B cell (primary cell): Measurements from ENCODE around the gene HAPLN1. TPM values are rescaled to one million over a fixed set of nuclear protein-coding genes. Genes with fewer than 3 reads are reported as not detected.

Source experiments
- ATAC-seq: fragments of 200-7000 bp; cut with Tn5 transposase; one replicate; pipeline ENCODE4 v1.10.0; 2021; ENCODE audit warnings: low read depth, mild to moderate bottlenecking, moderate number of reproducible peaks, moderate library complexity
- CTCF ChIA-PET: fragments of 350-600 bp; sonication (Branson Sonifier 250); formaldehyde crosslinking; loops from one replicate; lab custom pipeline; 2021; ENCODE audit warnings: antibody characterized with exemption, inconsistent platforms; lab: Charles Lee
- POLR2A ChIA-PET: fragments of 350-600 bp; sonication (Branson Sonifier 250); formaldehyde crosslinking; loops from one replicate; lab custom pipeline; 2021; ENCODE audit warnings: antibody characterized with exemption; lab: Charles Lee
- DNase-seq: peaks from one replicate; pipeline ENCODE4 v3.0.0; 2013
- H2AFZ ChIP-seq: 2 replicates; pipeline ENCODE4 v1.6.1; 2012; ENCODE audit warnings: mild to moderate bottlenecking, low read depth, low read length; ENCODE audit not compliant: insufficient read depth, poor library complexity, severe bottlenecking
- H3K27ac ChIP-seq, 2 donors: 1 replicate in 1 of 2; 2 replicates in 1 of 2; pipeline ENCODE4 v1.5.1; 2012 to 2013; ENCODE audit warnings: low read length in 2 of 2, mild to moderate bottlenecking in 2 of 2, moderate library complexity in 1 of 2
- H3K27me3 ChIP-seq, 4 experiments: fragments of 200-600 bp in 1 of 4; sonication (generic) in 1 of 4; replicated peaks in 1 of 4; 1 replicate in 2 of 4; 2 replicates in 2 of 4; pipeline versions ENCODE4 v1.6.1 to v1.7.0; 2013 to 2016; ENCODE audit warnings: low read length in 3 of 4, mild to moderate bottlenecking in 2 of 4, mixed read lengths in 1 of 4, moderate library complexity in 1 of 4; ENCODE audit not compliant: insufficient read depth in 4 of 4, control insufficient read depth in 3 of 4; ENCODE audit errors: control extremely low read depth in 1 of 4
- H3K36me3 ChIP-seq, 2 experiments: replicated peaks in 1 of 2; 1 replicate in 1 of 2; 2 replicates in 1 of 2; pipeline versions ENCODE4 v1.6.1 to v1.7.1; 2013; ENCODE audit warnings: low read length in 1 of 2; ENCODE audit not compliant: insufficient read depth in 2 of 2, control insufficient read depth in 1 of 2; ENCODE audit errors: control extremely low read depth in 1 of 2, extremely low read depth in 1 of 2
- H3K4me1 ChIP-seq, 2 donors: fragments of 200-600 bp in 1 of 2; sonication (generic) in 1 of 2; 1 replicate in 1 of 2; 2 replicates in 1 of 2; pipeline versions ENCODE4 v1.5.1 to v1.6.1; 2013 to 2017; ENCODE audit warnings: low read length in 2 of 2; ENCODE audit not compliant: control insufficient read depth in 2 of 2, insufficient read depth in 2 of 2
- H3K4me2 ChIP-seq: replicated peaks from 2 replicates; pipeline ENCODE3; 2012; ENCODE audit warnings: mild to moderate bottlenecking, low read depth, low read length; ENCODE audit not compliant: poor library complexity, severe bottlenecking
- H3K4me3 ChIP-seq, 5 experiments: fragments of 200-600 bp in 1 of 5; sonication (generic) in 1 of 5; 1 replicate in 3 of 5; 2 replicates in 2 of 5; pipeline versions ENCODE4 v1.5.1 to v1.7.0; 2011 to 2016; ENCODE audit warnings: low read length in 4 of 5, mild to moderate bottlenecking in 4 of 5, low read depth in 2 of 5, control low read depth in 1 of 5, moderate library complexity in 1 of 5; ENCODE audit not compliant: insufficient read depth in 1 of 5; ENCODE audit errors: control extremely low read depth in 1 of 5, extremely low read depth in 1 of 5
- H3K79me2 ChIP-seq: fragments of 200-600 bp; sonication (generic); one replicate; pipeline ENCODE4 v1.6.0; 2016; ENCODE audit warnings: low read length; ENCODE audit not compliant: control insufficient read depth, insufficient read depth
- H3K9ac ChIP-seq: fragments of 200-600 bp; sonication (generic); 2 replicates; pipeline ENCODE4 v1.6.1; 2017; ENCODE audit warnings: mild to moderate bottlenecking, low read length, moderate library complexity
- H3K9me3 ChIP-seq, 3 donors: one replicate each; pipeline versions ENCODE4 v1.6.1 to v1.7.1; 2013; ENCODE audit warnings: low read length in 2 of 3; ENCODE audit not compliant: control insufficient read depth in 2 of 3, insufficient read depth in 1 of 3; ENCODE audit errors: control extremely low read depth in 1 of 3
- H4K20me1 ChIP-seq: 2 replicates; pipeline ENCODE4 v1.6.0; 2012; ENCODE audit warnings: mild to moderate bottlenecking, low read length; ENCODE audit not compliant: insufficient read depth, control insufficient read depth, poor library complexity, severe bottlenecking
- H3K27ac Mint-ChIP-seq: one replicate; pipeline ENCODE4 v1.8.0; 2021; ENCODE audit warnings: mixed read lengths
- H3K27me3 Mint-ChIP-seq: one replicate; pipeline ENCODE4 v1.8.0; 2021; ENCODE audit warnings: mixed read lengths
- H3K4me1 Mint-ChIP-seq: one replicate; pipeline ENCODE4 v1.8.0; 2021; ENCODE audit warnings: mixed read lengths
- H3K4me3 Mint-ChIP-seq: one replicate; pipeline ENCODE4 v1.8.0; 2021; ENCODE audit warnings: mixed read lengths
- H3K9me3 Mint-ChIP-seq: one replicate; pipeline ENCODE4 v1.8.0; 2022; ENCODE audit warnings: mixed read lengths; ENCODE audit not compliant: insufficient read depth
- CTCF ChIP-seq: fragments of 200-600 bp; IDR thresholded peaks from one replicate; pipeline ENCODE4 v1.8.0; 2022; ENCODE audit warnings: antibody characterized with exemption, mild to moderate bottlenecking
- EZH2 ChIP-seq: IDR thresholded peaks from 2 replicates; pipeline ENCODE4 v1.6.1; 2012; ENCODE audit warnings: borderline replicate concordance, low read depth, mild to moderate bottlenecking, moderate library complexity, low read length; ENCODE audit not compliant: insufficient read depth, poor library complexity, severe bottlenecking
- WGBS: methylation state at CpG from one replicate; pipeline ENCODE4 v1.1.5; 2013; ENCODE audit warnings: missing lambda C conversion rate; ENCODE audit not compliant: insufficient coverage; 5-methylcytosine and 5-hydroxymethylcytosine counted together
- intact Hi-C: fragments of 100-400 bp; cut with micrococcal nuclease; formaldehyde crosslinking; loops from one replicate; pipeline ENCODE4 v1.10.0; 2022
- polyA plus RNA-seq: library from polyadenylated mRNA; depleted of rRNA; stranded (reverse); fragments of >200 nt; gene quantifications from 2 replicates; pipeline ENCODE4 v1.2.3, GENCODE V29; 2012
- total RNA-seq, 2 donors: library from RNA; stranded (reverse); fragments of 120-200 nt in 1 of 2; gene quantifications; 1 replicate in 1 of 2; 2 replicates in 1 of 2; pipeline versions ENCODE4 v1.2.3 to v1.2.4, GENCODE V29; 2013 to 2022

Gene HAPLN1
- total and polyA plus RNA-seq, 2 donors (not counting 1 experiment from before 2014, with no cell fraction given): not detected

DNA sequence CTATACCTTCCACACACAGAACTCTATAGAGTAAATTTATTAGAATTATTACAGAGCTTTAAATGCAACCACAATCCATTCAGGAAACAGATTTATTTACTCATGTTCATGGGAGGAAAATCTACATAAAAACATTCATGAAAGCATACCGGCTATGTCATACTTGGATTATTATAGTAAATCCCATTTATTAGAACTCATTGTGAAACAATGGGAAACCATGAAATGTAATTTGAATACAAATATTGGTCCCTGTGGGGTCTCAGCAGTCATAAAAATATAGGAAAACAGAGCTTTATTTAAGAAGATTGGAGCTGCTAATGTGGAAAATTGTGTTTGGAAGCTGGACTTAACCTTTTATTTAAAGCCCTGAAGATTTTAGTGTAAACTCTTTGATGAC, 80.7 kb downstream of the HAPLN1 start:
- ChIA-PET POLR2A (no interaction called here), CTCF (no interaction called here)
- H3K27ac Mint-ChIP-seq: no peak overlapping the region
- Histone ChIP-seq H3K36me3 (no peaks in the 10 kb centered on the region), H2AFZ (no peak overlapping the region), H3K79me2 (no peaks in the 10 kb centered on the region), H3K9me3 (peaks cover 0 to 3% (median 0%) of the 10 kb centered on the region in 3 donors), H3K27me3 (no peaks in the 10 kb centered on the region), H3K4me3 (no peak overlapping the region), H3K4me1 (no peaks in the 10 kb centered on the region), H3K4me2 (no peak overlapping the region), H4K20me1 (no peaks in the 10 kb centered on the region), H3K9ac (no peak overlapping the region), H3K27ac (no peak overlapping the region)
- intact Hi-C loops: no loop called here
- DNase-seq (no peak), ATAC-seq (no peak)
- H3K9me3 Mint-ChIP-seq: no peaks in the 10 kb centered on the region
- no peaks in the 10 kb centered on the region for H3K4me1 Mint-ChIP-seq
- peaks cover 3% of the 10 kb centered on the region for H3K27me3 Mint-ChIP-seq
- no peak overlapping the region for H3K4me3 Mint-ChIP-seq
- TF ChIP-seq CTCF (no peak), EZH2 (no peak)
- WGBS: no CpG with 5 or more reads among the region's 1 CpG

GRCh38 chr5:83636156-83636555, 84.5 kb downstream of the HAPLN1 start:
- Histone ChIP-seq H3K27ac (no peak overlapping the region), H2AFZ (no peak overlapping the region), H3K9ac (no peak overlapping the region), H3K79me2 (no peaks in the 10 kb centered on the region), H3K4me2 (no peak overlapping the region), H3K4me1 (no peaks in the 10 kb centered on the region), H3K4me3 (no peak overlapping the region), H3K27me3 (no peaks in the 10 kb centered on the region), H4K20me1 (no peaks in the 10 kb centered on the region), H3K36me3 (no peaks in the 10 kb centered on the region), H3K9me3 (no peaks in the 10 kb centered on the region)
- Mint-ChIP-seq H3K4me1 (no peaks in the 10 kb centered on the region), H3K4me3 (no peak overlapping the region), H3K9me3 (no peaks in the 10 kb centered on the region), H3K27me3 (peaks cover 3% of the 10 kb centered on the region), H3K27ac (no peak overlapping the region)
- DNase-seq (no peak), ATAC-seq (no peak)
- WGBS: 80% methylated on average over 1 of the region's 6 CpGs
- ChIA-PET CTCF (no interaction called here), POLR2A (no interaction called here)
- TF ChIP-seq EZH2 (no peak), CTCF (no peak)
- intact Hi-C loops: no loop called here
